Kidney (tissue), 14 donors: ENCODE results near the gene APEX2. TPM values are rescaled to one million over a fixed set of nuclear protein-coding genes. Genes with fewer than 3 reads are reported as not detected.

Experiments
- DNase-seq, 5 donors: peaks; one replicate each; pipeline ENCODE4 v3.0.0-alpha.2; 2013 to 2020
- FAIRE-seq: peaks from 2 replicates; lab custom pipeline; 2012; peaks lifted over from hg19 to GRCh38; lab: Jason Lieb, UNC
- H3K27ac ChIP-seq, 2 donors: one replicate each; pipeline ENCODE4 v1.7.0; 2013; ENCODE audit warnings: low read depth in 2 of 2, low read length in 2 of 2, inconsistent platforms in 1 of 2
- H3K27me3 ChIP-seq: one replicate; pipeline ENCODE4 v1.7.1; 2013; ENCODE audit warnings: low read length, inconsistent platforms; ENCODE audit not compliant: control insufficient read depth, insufficient read depth
- H3K36me3 ChIP-seq, 3 donors: one replicate each; pipeline versions ENCODE4 v1.7.0 to v1.7.1; 2013; ENCODE audit warnings: low read length in 3 of 3, control low read depth in 1 of 3, inconsistent platforms in 1 of 3; ENCODE audit not compliant: insufficient read depth in 3 of 3, control insufficient read depth in 2 of 3
- H3K4me1 ChIP-seq, 3 donors: one replicate each; pipeline versions ENCODE4 v1.7.0 to v1.7.1; 2013; ENCODE audit warnings: low read length in 3 of 3, inconsistent platforms in 1 of 3, low read depth in 1 of 3; ENCODE audit not compliant: control insufficient read depth in 2 of 3, insufficient read depth in 2 of 3
- H3K4me3 ChIP-seq, 3 donors: one replicate each; pipeline versions ENCODE4 v1.7.0 to v1.8.1; 2013; ENCODE audit warnings: low read length in 3 of 3, control low read depth in 1 of 3, inconsistent platforms in 1 of 3
- H3K9ac ChIP-seq, 3 donors: one replicate each; pipeline versions ENCODE4 v1.7.0 to v1.7.1; 2013; ENCODE audit warnings: low read length in 3 of 3, control low read depth in 1 of 3, inconsistent platforms in 1 of 3
- H3K9me3 ChIP-seq, 3 donors: one replicate each; pipeline versions ENCODE4 v1.7.0 to v1.7.1; 2013; ENCODE audit warnings: low read length in 3 of 3, control low read depth in 1 of 3, inconsistent platforms in 1 of 3; ENCODE audit not compliant: control insufficient read depth in 2 of 3, insufficient read depth in 1 of 3
- intact Hi-C: fragments of 100-400 bp; cut with DNase I; formaldehyde crosslinking; loops from one replicate; pipeline ENCODE4 v1.11.1; 2022
- polyA plus RNA-seq: library from polyadenylated mRNA; stranded (reverse); fragments of 350-450 nt; fragmentation: Illumina TruSeq; extraction: RNeasy Lipid Tissue Mini Kit (QIAGEN cat#74804); gene quantifications from one replicate; pipeline ENCODE4 v1.2.3, GENCODE V29; 2014; ENCODE audit warnings: low read depth, low replicate concordance; ENCODE audit not compliant: insufficient read depth
- total RNA-seq: library from RNA; stranded (reverse); fragmentation: NEBNext Ultra II Directional; extraction: Animal tissue kit (Norgen Biotek cat#: 25700); gene quantifications from one replicate; pipeline ENCODE4 v1.2.1, GENCODE V29; 2021
- TF ChIP-seq, protein P1 (sequence below): IDR thresholded peaks from 3 replicates; pipeline ENCODE4 v1.5.1; 2012; ENCODE audit warnings: mild to moderate bottlenecking, moderate library complexity, borderline replicate concordance; ENCODE audit not compliant: insufficient read depth; ENCODE audit errors: extremely low read depth
- donor health status: control.
- donor health status: control.
- donor health status: control.
- donor health status: control.
- donor health status: control.
- donor health status: DM: yes; HTN: yes; CAD: no.
- donor health status: Normal renal cell carcinoma (clear cell type).

Gene APEX2
- total and polyA plus RNA-seq, 2 donors from 2014 or later, result 15.9 to 16.9 TPM

DNA sequence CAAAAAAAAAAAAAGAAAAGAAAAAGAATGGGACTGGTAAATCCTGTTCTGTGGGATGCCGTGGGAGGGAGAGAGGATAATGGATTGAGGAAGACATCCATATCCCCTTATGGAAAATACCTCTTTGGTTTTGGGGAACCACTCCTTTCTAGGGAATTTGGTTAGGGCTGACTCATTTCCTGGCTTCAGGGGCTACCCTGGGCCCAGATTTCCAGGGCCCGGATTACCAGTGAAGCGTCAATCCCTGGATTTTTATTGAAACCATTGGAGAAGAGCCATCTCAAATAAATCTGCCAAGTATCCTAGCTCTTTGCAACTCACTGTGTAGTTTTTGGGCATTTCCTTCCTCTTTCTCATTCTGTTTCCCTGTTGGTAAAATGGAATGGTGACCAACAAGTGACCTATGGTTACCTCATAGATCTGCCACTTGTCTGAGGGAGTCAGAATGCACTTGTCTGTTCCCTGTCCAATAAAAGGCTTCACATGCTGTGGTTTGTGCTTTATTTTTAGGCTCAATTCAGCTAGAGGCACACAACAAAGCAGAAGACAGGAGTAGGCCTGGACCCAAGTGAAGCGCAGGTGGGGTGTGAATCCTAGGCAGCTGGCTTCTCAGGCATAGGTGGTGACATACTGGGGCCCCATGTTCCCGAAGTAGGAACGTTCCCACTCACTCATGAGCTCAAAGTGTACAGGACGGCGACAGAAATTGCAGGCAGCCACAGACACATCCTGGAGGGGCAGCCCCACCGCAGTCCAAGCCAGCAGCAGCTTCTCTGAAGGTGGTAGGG lies 8.6 kb downstream of the APEX2 start:
- Histone ChIP-seq H3K27ac (no peak overlapping the region), H3K9me3 (peaks cover 0 to 1% (median 0%) of the 10 kb centered on the region in 3 donors), H3K4me1 (peaks cover 0 to 2% (median 0%) of the 10 kb centered on the region in 3 donors), H3K27me3 (no peaks in the 10 kb centered on the region), H3K4me3 (no peak overlapping the region), H3K9ac (no peak overlapping the region), H3K36me3 (peaks cover 0 to 10% (median 6%) of the 10 kb centered on the region in 3 donors)
- no peak for DNase-seq
- FAIRE-seq, result no peak
- intact Hi-C loops, result no loop called here
- TF ChIP-seq, protein P1, sequence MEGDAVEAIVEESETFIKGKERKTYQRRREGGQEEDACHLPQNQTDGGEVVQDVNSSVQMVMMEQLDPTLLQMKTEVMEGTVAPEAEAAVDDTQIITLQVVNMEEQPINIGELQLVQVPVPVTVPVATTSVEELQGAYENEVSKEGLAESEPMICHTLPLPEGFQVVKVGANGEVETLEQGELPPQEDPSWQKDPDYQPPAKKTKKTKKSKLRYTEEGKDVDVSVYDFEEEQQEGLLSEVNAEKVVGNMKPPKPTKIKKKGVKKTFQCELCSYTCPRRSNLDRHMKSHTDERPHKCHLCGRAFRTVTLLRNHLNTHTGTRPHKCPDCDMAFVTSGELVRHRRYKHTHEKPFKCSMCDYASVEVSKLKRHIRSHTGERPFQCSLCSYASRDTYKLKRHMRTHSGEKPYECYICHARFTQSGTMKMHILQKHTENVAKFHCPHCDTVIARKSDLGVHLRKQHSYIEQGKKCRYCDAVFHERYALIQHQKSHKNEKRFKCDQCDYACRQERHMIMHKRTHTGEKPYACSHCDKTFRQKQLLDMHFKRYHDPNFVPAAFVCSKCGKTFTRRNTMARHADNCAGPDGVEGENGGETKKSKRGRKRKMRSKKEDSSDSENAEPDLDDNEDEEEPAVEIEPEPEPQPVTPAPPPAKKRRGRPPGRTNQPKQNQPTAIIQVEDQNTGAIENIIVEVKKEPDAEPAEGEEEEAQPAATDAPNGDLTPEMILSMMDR, result no peak

DNA sequence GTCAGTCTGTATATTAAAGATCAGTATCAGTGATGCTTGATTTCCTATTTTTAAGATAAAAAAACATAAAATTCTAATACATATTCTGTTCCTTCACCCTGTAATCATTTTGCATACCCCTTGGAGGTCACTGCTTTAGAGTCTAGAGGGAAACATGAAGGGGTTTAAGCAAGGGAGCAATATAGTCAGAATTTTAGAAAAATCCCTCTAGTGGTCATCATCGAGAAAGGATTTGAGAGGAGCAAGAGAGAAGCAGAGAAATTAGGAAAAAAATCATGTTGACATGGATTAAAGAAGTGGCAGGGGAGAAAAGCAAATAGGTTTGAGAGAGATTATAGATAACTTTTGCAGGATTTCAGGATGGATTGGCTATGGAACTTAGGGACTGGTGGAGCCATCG lies 11.1 kb downstream of the APEX2 start:
- FAIRE-seq (peak; percentile 27), DNase-seq (peak in 1 of 5 donors; percentile 5)

DNA sequence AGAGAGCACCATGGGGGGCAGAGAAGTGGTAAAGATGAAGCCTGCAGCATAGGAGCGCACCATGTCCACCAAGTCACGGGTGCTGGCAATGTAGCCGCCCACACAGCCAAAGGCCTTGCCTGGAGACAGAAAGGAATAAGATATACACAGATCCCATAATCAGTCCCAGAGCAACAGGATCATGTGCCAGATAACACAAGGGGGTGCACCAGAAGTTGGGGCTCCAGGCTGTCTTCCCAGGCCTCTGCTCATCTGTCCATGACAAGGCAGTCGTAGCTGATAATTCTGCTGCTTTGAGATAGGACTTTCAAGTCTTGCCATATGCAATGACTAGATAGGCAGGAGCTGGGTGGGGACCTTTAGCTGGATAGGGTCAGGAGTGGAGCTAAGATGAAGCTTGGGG lies 14.7 kb downstream of the APEX2 start:
- H3K4me3 ChIP-seq, result no peak overlapping the region
- intact Hi-C loops, result no loop called here
- no peak overlapping the region for H3K27ac ChIP-seq
- H3K27me3 ChIP-seq, result no peaks in the 10 kb centered on the region
- TF ChIP-seq, protein P1, result no peak
- H3K9me3 ChIP-seq, result no peaks in the 10 kb centered on the region
- FAIRE-seq (no peak), DNase-seq (no peak)
- no peaks in the 10 kb centered on the region for H3K36me3 ChIP-seq
- no peak overlapping the region for H3K9ac ChIP-seq
- no peaks in the 10 kb centered on the region for H3K4me1 ChIP-seq

More for the DNA sequence above, 11.1 kb downstream of the APEX2 start:
- Histone ChIP-seq H3K9me3 (no peaks in the 10 kb centered on the region), H3K36me3 (no peaks in the 10 kb centered on the region), H3K9ac (no peak overlapping the region), H3K4me3 (no peak overlapping the region), H3K4me1 (peaks cover 0 to 2% (median 0%) of the 10 kb centered on the region in 3 donors), H3K27ac (no peak overlapping the region), H3K27me3 (no peaks in the 10 kb centered on the region)
- TF ChIP-seq, protein P1, result no peak
- intact Hi-C loops, result no loop called here
